Keratinocyte (primary cell): ENCODE measurements around the gene SYK. TPM values are rescaled to one million over a fixed set of nuclear protein-coding genes. Genes with fewer than 3 reads are reported as not detected.

Experiments used
- DNase-seq: peaks from one replicate; pipeline ENCODE4 v3.0.0-alpha.2; 2011; ENCODE audit warnings: low read depth, missing footprints, low spot score
- FAIRE-seq: peaks from 2 replicates; lab custom pipeline; 2011; peaks lifted over from hg19 to GRCh38; lab: Jason Lieb, UNC
- H2AFZ ChIP-seq: 2 replicates; pipeline ENCODE4 v1.6.0; 2012; ENCODE audit warnings: low read length, control low read depth, inconsistent platforms; ENCODE audit not compliant: control insufficient read depth
- H3K27ac ChIP-seq: 2 replicates; pipeline ENCODE4 v1.5.1; 2011; ENCODE audit warnings: low read length; ENCODE audit not compliant: control insufficient read depth, insufficient read depth
- H3K27me3 ChIP-seq: 3 replicates; pipeline ENCODE4 v1.6.0; 2011; ENCODE audit warnings: low read length; ENCODE audit not compliant: control insufficient read depth, insufficient read depth; ENCODE audit errors: extremely low read depth
- H3K36me3 ChIP-seq, 2 experiments: 2 replicates in 1 of 2; 3 replicates in 1 of 2; pipeline ENCODE4 v1.5.1; 2011; ENCODE audit warnings: low read length in 2 of 2, mild to moderate bottlenecking in 1 of 2; ENCODE audit not compliant: control insufficient read depth in 2 of 2, insufficient read depth in 2 of 2; ENCODE audit errors: extremely low read depth in 1 of 2
- H3K4me1 ChIP-seq: 3 replicates; pipeline ENCODE4 v1.5.1; 2011; ENCODE audit warnings: low read length; ENCODE audit not compliant: control insufficient read depth, insufficient read depth; ENCODE audit errors: extremely low read depth
- H3K4me2 ChIP-seq: 3 replicates; pipeline ENCODE4 v1.6.0; 2011; ENCODE audit warnings: low read depth, low read length; ENCODE audit not compliant: control insufficient read depth, insufficient read depth; ENCODE audit errors: extremely low read depth
- H3K4me3 ChIP-seq, 3 experiments: fragments of 200-600 bp in 1 of 3; sonication (generic) in 1 of 3; 2 replicates in 2 of 3; 3 replicates in 1 of 3; pipeline ENCODE4 v1.5.1; 2011 to 2016; ENCODE audit warnings: low read length in 3 of 3, mild to moderate bottlenecking in 3 of 3, control low read depth in 2 of 3, inconsistent platforms in 1 of 3, low read depth in 1 of 3, mixed read lengths in 1 of 3, mixed run types in 1 of 3, moderate library complexity in 1 of 3; ENCODE audit not compliant: control insufficient read depth in 2 of 3, insufficient read depth in 2 of 3; ENCODE audit errors: extremely low read depth in 1 of 3
- H3K79me2 ChIP-seq: 2 replicates; pipeline ENCODE4 v1.6.0; 2012; ENCODE audit warnings: low read length; ENCODE audit not compliant: control insufficient read depth, insufficient read depth
- H3K9ac ChIP-seq: 3 replicates; pipeline ENCODE4 v1.6.0; 2011; ENCODE audit warnings: low read length; ENCODE audit not compliant: control insufficient read depth, insufficient read depth; ENCODE audit errors: extremely low read depth
- H3K9me1 ChIP-seq: 3 replicates; pipeline ENCODE4 v1.6.0; 2011; ENCODE audit warnings: low read length; ENCODE audit not compliant: control insufficient read depth, insufficient read depth; ENCODE audit errors: extremely low read depth
- H3K9me3 ChIP-seq: 2 replicates; pipeline ENCODE4 v1.5.1; 2012; ENCODE audit warnings: low read depth, low read length; ENCODE audit not compliant: control insufficient read depth
- H4K20me1 ChIP-seq: 3 replicates; pipeline ENCODE4 v1.6.0; 2011; ENCODE audit warnings: low read length; ENCODE audit not compliant: control insufficient read depth, insufficient read depth; ENCODE audit errors: extremely low read depth
- CTCF ChIP-seq, 3 experiments: IDR thresholded peaks in 1 of 3; conservative IDR thresholded peaks in 1 of 3; optimal IDR thresholded peaks in 1 of 3; 2 replicates in 2 of 3; 3 replicates in 1 of 3; pipeline versions ENCODE3 to v1.5.1; 2011; ENCODE audit warnings: low read length in 3 of 3, mild to moderate bottlenecking in 3 of 3, moderate library complexity in 2 of 3, control low read depth in 1 of 3, inconsistent platforms in 1 of 3; ENCODE audit not compliant: insufficient read depth in 2 of 3; ENCODE audit errors: extremely low read depth in 1 of 3
- EZH2 ChIP-seq: IDR thresholded peaks from one replicate; pipeline ENCODE4 v1.6.1; 2012; ENCODE audit warnings: inconsistent platforms, mild to moderate bottlenecking, low read length, moderate library complexity
- dilution Hi-C: fragments of 300-500 bp; cut with MboI; formaldehyde crosslinking; loops from one replicate; pipeline ENCODE4 v1.7.0; 2020; ENCODE audit warnings: low sequenced_read_pairs; ENCODE audit not compliant: extremely low pct_ligation_motif_present
- polyA plus RNA-seq, 5 experiments: library from polyadenylated mRNA; depleted of rRNA in 3 of 5; stranded (reverse) in 3 of 5; stranded (forward) in 1 of 5; unstranded in 1 of 5; fragments of >200 nt; gene quantifications; 1 replicate in 1 of 5; 2 replicates in 3 of 5; 3 replicates in 1 of 5; pipeline versions ENCODE4 v1.2.1 to v1.2.3, GENCODE V29; 2011 to 2012; ENCODE audit warnings: missing spikeins in 2 of 5, low read depth in 1 of 5, low replicate concordance in 1 of 5

The SYK gene
- polyA plus RNA-seq, 1 donor (not counting 4 experiments of a cell fraction or from before 2014, with no cell fraction given), result 2.0 TPM

DNA sequence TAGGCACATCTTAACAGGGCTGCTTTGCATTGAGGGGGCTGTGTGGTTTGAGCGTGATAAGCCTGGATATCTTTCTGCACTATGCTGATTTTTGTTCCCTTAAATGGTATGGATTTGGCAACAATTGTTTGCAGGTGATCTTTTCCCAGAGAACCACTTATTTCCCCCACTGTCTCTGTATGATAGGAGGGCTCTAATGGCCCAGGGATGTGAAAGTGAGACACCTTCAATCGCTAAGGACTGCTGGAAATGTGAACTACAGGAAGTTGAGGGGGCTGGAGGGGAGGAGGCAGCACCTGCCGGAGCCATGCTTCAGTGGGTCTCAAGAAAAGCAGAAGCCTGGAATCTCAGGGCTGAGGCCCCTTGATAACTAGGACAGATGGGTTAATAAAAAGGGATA lies 29.4 kb downstream of the SYK start:
- no peak overlapping the region for H3K4me2 ChIP-seq
- H3K9ac ChIP-seq, result no peak overlapping the region
- no peak overlapping the region for H3K27ac ChIP-seq
- H2AFZ ChIP-seq, result no peak overlapping the region
- no peak overlapping the region for H3K4me3 ChIP-seq
- no peaks in the 10 kb centered on the region for H3K9me1 ChIP-seq
- no peaks in the 10 kb centered on the region for H3K9me3 ChIP-seq
- no peaks in the 10 kb centered on the region for H3K36me3 ChIP-seq
- no peaks in the 10 kb centered on the region for H3K4me1 ChIP-seq
- DNase-seq (no peak), FAIRE-seq (no peak)
- dilution Hi-C loops, result no loop called here
- H4K20me1 ChIP-seq, result no peaks in the 10 kb centered on the region
- no peaks in the 10 kb centered on the region for H3K79me2 ChIP-seq
- no peaks in the 10 kb centered on the region for H3K27me3 ChIP-seq
- TF ChIP-seq EZH2 (no peak), CTCF (optimal IDR thresholded peaks at IDR 0.05 in 1 of 3, IDR thresholded peaks at IDR 0.05 in 1 of 3, conservative IDR thresholded peaks at IDR 0.05 in 1 of 3; ENCODE audit: extremely low read depth in 1 of 3, insufficient read depth in 2 of 3, low read length in 3 of 3) (no peak)

GRCh38 chr9:90832261-90832660 lies 30.6 kb downstream of the SYK start:
- Histone ChIP-seq H3K27ac (no peak overlapping the region), H3K4me3 (no peak overlapping the region), H3K79me2 (no peaks in the 10 kb centered on the region), H3K4me2 (no peak overlapping the region), H2AFZ (no peak overlapping the region), H3K4me1 (no peaks in the 10 kb centered on the region), H3K36me3 (no peaks in the 10 kb centered on the region), H4K20me1 (no peaks in the 10 kb centered on the region), H3K27me3 (no peaks in the 10 kb centered on the region), H3K9me3 (no peaks in the 10 kb centered on the region), H3K9me1 (no peaks in the 10 kb centered on the region), H3K9ac (no peak overlapping the region)
- TF ChIP-seq EZH2 (no peak), CTCF (optimal IDR thresholded peaks at IDR 0.05 in 1 of 3, IDR thresholded peaks at IDR 0.05 in 1 of 3, conservative IDR thresholded peaks at IDR 0.05 in 1 of 3; ENCODE audit: extremely low read depth in 1 of 3, insufficient read depth in 2 of 3, low read length in 3 of 3) (no peak)
- FAIRE-seq (no peak), DNase-seq (no peak)
- dilution Hi-C loops, result no loop called here
